SK-N-SH treated with all-trans-retinoic acid at 6 μM for 48 hours (cell line): Measurements from ENCODE around the gene SPOP.
"Not testable (repeated sequence)": the region's sequence is repeated elsewhere in the genome, so short reads cannot be mapped to it uniquely, and the experiment has no call there.

ENCODE experiments used
- ATAC-seq: fragments of 200-7000 bp; cut with Tn5 transposase; 3 replicates; pipeline ENCODE4 v1.9.1; 2020; ENCODE audit warnings: mild to moderate bottlenecking, moderate library complexity
- ARNTL ChIP-seq: fragments of 450-650 bp; formaldehyde crosslinking; IDR thresholded peaks from 2 replicates; pipeline ENCODE4 v1.5.0; 2020; ENCODE audit warnings: low read depth, mild to moderate bottlenecking, moderate library complexity, borderline replicate concordance
- CSDC2 ChIP-seq: fragments of 250-450 bp; sonication (Bioruptor Pico); IDR thresholded peaks from 2 replicates; pipeline ENCODE4 v1.5.0; 2020; ENCODE audit warnings: mild to moderate bottlenecking, moderate library complexity
- ESRRG ChIP-seq: fragments of 250-450 bp; sonication (Bioruptor Pico); IDR thresholded peaks from 2 replicates; pipeline ENCODE4 v1.6.1; 2021; ENCODE audit warnings: mild to moderate bottlenecking
- GLIS3 ChIP-seq: fragments of 250-450 bp; sonication (Bioruptor Pico); IDR thresholded peaks from 2 replicates; pipeline ENCODE4 v1.5.0; 2020; ENCODE audit warnings: mild to moderate bottlenecking, moderate library complexity
- ISL1 ChIP-seq: fragments of 250-450 bp; sonication (Bioruptor Pico); IDR thresholded peaks from 2 replicates; pipeline ENCODE4 v2.1.2; 2022; ENCODE audit warnings: mild to moderate bottlenecking, moderate library complexity
- OSR1 ChIP-seq: fragments of 250-450 bp; sonication (Bioruptor Pico); IDR thresholded peaks from 2 replicates; pipeline ENCODE4 v1.8.0; 2022; ENCODE audit warnings: moderate library complexity, mild to moderate bottlenecking, inconsistent platforms
- PPARA ChIP-seq: fragments of 250-450 bp; sonication (Bioruptor Pico); IDR thresholded peaks from 2 replicates; pipeline ENCODE4 v1.5.0; 2020; ENCODE audit warnings: mild to moderate bottlenecking, borderline replicate concordance
- SNAI2 ChIP-seq: fragments of 250-450 bp; sonication (Bioruptor Pico); IDR thresholded peaks from 2 replicates; pipeline ENCODE4 v1.5.0; 2020; ENCODE audit warnings: mild to moderate bottlenecking, moderate library complexity
- TCF4 ChIP-seq: fragments of 250-450 bp; sonication (Bioruptor Pico); IDR thresholded peaks from 2 replicates; pipeline ENCODE4 v1.8.0; 2021; ENCODE audit warnings: mild to moderate bottlenecking, moderate library complexity, borderline replicate concordance
- TOX ChIP-seq: fragments of 250-450 bp; sonication (Bioruptor Pico); IDR thresholded peaks from 2 replicates; pipeline ENCODE4 v1.8.0; 2021; ENCODE audit warnings: mild to moderate bottlenecking, moderate library complexity, borderline replicate concordance
- ZC3H10 ChIP-seq: fragments of 250-450 bp; sonication (Bioruptor Pico); IDR thresholded peaks from 2 replicates; pipeline ENCODE4 v1.5.1; 2021; ENCODE audit warnings: mild to moderate bottlenecking, moderate library complexity
- ZFP3 ChIP-seq: fragments of 250-450 bp; sonication (Bioruptor Pico); IDR thresholded peaks from 2 replicates; pipeline ENCODE4 v1.5.0; 2020; ENCODE audit warnings: mild to moderate bottlenecking, moderate library complexity
- ZFP30 ChIP-seq: fragments of 450-650 bp; formaldehyde crosslinking; IDR thresholded peaks from 2 replicates; pipeline ENCODE4 v1.5.0; 2022; ENCODE audit warnings: mild to moderate bottlenecking, moderate library complexity
- ZNF565 ChIP-seq: fragments of 450-650 bp; formaldehyde crosslinking; conservative IDR thresholded peaks from 2 replicates; pipeline ENCODE4 v1.5.0; 2020; ENCODE audit warnings: low read depth, mild to moderate bottlenecking, moderate library complexity
- ZNF70 ChIP-seq: fragments of 450-650 bp; formaldehyde crosslinking; IDR thresholded peaks from 2 replicates; pipeline ENCODE4 v1.5.0; 2020; ENCODE audit warnings: mild to moderate bottlenecking, moderate library complexity
- ZNF8 ChIP-seq: fragments of 450-650 bp; formaldehyde crosslinking; IDR thresholded peaks from 2 replicates; pipeline ENCODE4 v1.5.0; 2020; ENCODE audit warnings: mild to moderate bottlenecking, moderate library complexity
- TF ChIP-seq, protein P1 (sequence below): fragments of 250-450 bp; sonication (Bioruptor Pico); IDR thresholded peaks from 2 replicates; pipeline ENCODE4 v1.5.1; 2020; ENCODE audit warnings: low read depth, mild to moderate bottlenecking, moderate library complexity
- TF ChIP-seq, protein P2 (sequence below): fragments of 250-450 bp; sonication (Bioruptor Pico); IDR thresholded peaks from 2 replicates; pipeline ENCODE4 v1.8.0; 2021; ENCODE audit warnings: low read depth, mild to moderate bottlenecking, moderate library complexity, borderline replicate concordance
- TF ChIP-seq, protein P3 (sequence below): fragments of 250-450 bp; sonication (Bioruptor Pico); IDR thresholded peaks from 2 replicates; pipeline ENCODE4 v1.5.1; 2021; ENCODE audit warnings: mild to moderate bottlenecking, moderate library complexity
- TF ChIP-seq, protein P4 (sequence below): fragments of 250-450 bp; sonication (Bioruptor Pico); IDR thresholded peaks from 2 replicates; pipeline ENCODE4 v1.5.0; 2020; ENCODE audit warnings: mild to moderate bottlenecking, moderate library complexity
- TF ChIP-seq, protein P5 (sequence below): fragments of 250-450 bp; sonication (Bioruptor Pico); IDR thresholded peaks from 2 replicates; pipeline ENCODE4 v1.8.0; 2020; ENCODE audit warnings: mild to moderate bottlenecking, moderate library complexity, borderline replicate concordance

SPOP gene

DNA sequence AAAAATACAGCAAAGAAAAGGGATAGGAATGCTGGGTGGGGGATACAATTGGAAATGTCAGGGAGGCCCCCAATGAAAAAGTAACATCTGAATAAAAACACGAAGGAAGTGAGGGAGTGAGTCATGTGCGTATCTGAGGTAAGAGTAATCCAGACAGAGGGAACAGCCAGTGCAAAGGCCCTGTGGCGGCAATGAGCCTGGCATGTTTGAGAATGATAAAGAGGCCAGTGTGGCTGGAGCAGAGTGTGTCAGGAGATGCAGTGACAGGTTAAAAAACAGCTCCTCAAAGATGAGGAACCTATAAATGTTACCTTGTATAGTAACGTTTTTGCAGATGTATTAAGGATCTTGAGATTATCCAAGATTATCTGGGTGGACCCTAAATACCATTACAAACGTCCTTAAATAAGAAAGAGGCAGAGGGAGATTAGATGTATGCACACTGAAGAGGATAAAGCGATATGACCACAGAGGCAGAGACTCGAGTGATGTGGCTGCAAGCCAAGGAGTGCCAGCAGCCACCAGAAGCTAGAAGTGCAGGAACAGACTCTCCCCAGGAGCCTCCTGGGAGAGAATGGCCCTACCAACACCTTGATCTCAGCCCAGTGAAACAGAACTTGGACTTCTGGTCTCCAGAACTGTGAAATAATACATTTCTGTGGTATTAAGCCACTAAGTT lies 47.7 kb upstream of the SPOP start:
- TF ChIP-seq, protein P1, sequence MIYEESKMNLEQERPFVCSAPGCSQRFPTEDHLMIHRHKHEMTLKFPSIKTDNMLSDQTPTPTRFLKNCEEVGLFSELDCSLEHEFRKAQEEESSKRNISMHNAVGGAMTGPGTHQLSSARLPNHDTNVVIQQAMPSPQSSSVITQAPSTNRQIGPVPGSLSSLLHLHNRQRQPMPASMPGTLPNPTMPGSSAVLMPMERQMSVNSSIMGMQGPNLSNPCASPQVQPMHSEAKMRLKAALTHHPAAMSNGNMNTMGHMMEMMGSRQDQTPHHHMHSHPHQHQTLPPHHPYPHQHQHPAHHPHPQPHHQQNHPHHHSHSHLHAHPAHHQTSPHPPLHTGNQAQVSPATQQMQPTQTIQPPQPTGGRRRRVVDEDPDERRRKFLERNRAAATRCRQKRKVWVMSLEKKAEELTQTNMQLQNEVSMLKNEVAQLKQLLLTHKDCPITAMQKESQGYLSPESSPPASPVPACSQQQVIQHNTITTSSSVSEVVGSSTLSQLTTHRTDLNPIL (CRISPR knock-in tag) = no peak
- TF ChIP-seq, protein P2, sequence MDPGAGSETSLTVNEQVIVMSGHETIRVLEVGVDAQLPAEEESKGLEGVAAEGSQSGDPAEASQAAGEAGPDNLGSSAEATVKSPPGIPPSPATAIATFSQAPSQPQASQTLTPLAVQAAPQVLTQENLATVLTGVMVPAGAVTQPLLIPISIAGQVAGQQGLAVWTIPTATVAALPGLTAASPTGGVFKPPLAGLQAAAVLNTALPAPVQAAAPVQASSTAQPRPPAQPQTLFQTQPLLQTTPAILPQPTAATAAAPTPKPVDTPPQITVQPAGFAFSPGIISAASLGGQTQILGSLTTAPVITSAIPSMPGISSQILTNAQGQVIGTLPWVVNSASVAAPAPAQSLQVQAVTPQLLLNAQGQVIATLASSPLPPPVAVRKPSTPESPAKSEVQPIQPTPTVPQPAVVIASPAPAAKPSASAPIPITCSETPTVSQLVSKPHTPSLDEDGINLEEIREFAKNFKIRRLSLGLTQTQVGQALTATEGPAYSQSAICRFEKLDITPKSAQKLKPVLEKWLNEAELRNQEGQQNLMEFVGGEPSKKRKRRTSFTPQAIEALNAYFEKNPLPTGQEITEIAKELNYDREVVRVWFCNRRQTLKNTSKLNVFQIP (CRISPR knock-in tag) = no peak
- TF ChIP-seq GLIS3 (no peak), TCF4 (no peak), ZNF70 (no peak), CSDC2 (CRISPR knock-in tag) (no peak), TOX (CRISPR knock-in tag) (no peak), SNAI2 (CRISPR knock-in tag) (no peak), ZFP30 (CRISPR knock-in tag) (no peak), ZNF565 (CRISPR knock-in tag) (no peak), ZNF8 (no peak), PPARA (no peak), ZFP3 (CRISPR knock-in tag) (no peak), ARNTL (CRISPR knock-in tag) (no peak)
- TF ChIP-seq, protein P3, sequence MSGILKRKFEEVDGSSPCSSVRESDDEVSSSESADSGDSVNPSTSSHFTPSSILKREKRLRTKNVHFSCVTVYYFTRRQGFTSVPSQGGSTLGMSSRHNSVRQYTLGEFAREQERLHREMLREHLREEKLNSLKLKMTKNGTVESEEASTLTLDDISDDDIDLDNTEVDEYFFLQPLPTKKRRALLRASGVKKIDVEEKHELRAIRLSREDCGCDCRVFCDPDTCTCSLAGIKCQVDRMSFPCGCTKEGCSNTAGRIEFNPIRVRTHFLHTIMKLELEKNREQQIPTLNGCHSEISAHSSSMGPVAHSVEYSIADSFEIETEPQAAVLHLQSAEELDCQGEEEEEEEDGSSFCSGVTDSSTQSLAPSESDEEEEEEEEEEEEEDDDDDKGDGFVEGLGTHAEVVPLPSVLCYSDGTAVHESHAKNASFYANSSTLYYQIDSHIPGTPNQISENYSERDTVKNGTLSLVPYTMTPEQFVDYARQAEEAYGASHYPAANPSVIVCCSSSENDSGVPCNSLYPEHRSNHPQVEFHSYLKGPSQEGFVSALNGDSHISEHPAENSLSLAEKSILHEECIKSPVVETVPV (CRISPR knock-in tag) = no peak
- no peak for ATAC-seq

DNA sequence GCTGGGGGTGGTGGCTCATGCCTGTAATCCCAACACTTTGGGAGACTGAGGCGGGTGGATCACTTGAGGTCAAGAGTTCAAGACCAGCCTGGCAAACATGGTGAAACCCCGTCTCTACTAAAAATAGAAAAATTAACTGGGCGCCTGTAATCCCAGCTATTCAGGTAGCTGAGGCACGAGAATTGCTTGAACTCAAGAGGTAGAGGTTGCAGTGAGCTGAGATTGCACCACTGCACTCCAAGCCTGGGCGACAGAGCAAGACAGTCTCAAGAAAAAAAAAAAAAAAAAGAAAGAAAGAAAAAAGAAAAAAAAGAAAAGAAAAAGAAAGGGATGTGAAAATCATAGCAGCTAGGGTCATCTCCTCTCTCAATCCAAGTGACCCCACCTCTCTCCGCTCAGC lies 46.7 kb upstream of the SPOP start:
- ATAC-seq = not testable (repeated sequence)

DNA sequence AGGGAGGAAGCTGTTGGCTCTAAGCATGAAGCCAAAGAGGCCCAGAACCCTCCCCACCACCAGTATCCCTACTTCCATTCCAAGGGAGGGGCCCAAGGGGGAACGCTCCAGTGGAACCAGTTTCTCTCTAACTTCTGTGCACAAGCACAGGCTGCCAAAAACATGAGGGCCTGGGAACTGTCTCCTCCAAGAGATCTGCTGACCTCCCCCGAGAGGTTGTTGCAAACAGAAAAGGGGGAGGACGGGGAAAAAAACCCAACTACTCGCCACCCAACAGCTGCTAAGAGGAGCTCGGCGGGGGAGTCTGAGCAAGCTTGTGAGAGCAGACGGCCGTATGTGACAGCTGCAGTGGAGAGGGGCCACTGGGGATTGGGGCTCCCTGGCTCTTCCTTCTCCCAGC lies 45.5 kb upstream of the SPOP start:
- ATAC-seq = no peak
- TF ChIP-seq, protein P2 (CRISPR knock-in tag) = no peak
- TF ChIP-seq, protein P4, sequence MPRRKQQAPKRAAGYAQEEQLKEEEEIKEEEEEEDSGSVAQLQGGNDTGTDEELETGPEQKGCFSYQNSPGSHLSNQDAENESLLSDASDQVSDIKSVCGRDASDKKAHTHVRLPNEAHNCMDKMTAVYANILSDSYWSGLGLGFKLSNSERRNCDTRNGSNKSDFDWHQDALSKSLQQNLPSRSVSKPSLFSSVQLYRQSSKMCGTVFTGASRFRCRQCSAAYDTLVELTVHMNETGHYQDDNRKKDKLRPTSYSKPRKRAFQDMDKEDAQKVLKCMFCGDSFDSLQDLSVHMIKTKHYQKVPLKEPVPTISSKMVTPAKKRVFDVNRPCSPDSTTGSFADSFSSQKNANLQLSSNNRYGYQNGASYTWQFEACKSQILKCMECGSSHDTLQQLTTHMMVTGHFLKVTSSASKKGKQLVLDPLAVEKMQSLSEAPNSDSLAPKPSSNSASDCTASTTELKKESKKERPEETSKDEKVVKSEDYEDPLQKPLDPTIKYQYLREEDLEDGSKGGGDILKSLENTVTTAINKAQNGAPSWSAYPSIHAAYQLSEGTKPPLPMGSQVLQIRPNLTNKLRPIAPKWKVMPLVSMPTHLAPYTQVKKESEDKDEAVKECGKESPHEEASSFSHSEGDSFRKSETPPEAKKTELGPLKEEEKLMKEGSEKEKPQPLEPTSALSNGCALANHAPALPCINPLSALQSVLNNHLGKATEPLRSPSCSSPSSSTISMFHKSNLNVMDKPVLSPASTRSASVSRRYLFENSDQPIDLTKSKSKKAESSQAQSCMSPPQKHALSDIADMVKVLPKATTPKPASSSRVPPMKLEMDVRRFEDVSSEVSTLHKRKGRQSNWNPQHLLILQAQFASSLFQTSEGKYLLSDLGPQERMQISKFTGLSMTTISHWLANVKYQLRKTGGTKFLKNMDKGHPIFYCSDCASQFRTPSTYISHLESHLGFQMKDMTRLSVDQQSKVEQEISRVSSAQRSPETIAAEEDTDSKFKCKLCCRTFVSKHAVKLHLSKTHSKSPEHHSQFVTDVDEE (CRISPR knock-in tag) = no peak
- no peak for TF ChIP-seq ISL1 (CRISPR knock-in tag)

DNA sequence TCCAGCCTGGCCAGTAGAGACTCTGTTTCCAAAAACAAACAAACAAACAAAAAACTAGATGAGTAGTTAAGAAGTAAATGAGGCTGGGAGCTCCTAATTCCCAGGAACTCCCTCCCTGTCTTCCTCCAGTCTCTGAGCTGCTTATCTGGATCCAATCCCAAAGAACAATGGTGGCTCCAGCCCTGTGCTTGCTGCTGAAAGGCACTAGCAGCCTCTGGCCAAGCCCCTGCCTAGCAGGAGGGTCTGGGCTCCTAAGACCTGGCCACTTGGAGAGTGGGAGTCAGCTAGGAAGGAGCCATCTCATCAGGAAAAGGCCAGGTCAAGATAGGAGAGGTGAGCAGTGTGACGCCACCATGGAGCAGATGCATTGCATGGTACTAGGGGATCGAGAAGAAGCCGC lies 44.2 kb upstream of the SPOP start:
- TF ChIP-seq, protein P3 (CRISPR knock-in tag) = no peak
- TF ChIP-seq PPARA (no peak), OSR1 (CRISPR knock-in tag) (no peak), ESRRG (CRISPR knock-in tag) (no peak), ISL1 (CRISPR knock-in tag) (no peak), ZFP30 (CRISPR knock-in tag) (no peak), ZC3H10 (CRISPR knock-in tag) (no peak)
- TF ChIP-seq, protein P5, sequence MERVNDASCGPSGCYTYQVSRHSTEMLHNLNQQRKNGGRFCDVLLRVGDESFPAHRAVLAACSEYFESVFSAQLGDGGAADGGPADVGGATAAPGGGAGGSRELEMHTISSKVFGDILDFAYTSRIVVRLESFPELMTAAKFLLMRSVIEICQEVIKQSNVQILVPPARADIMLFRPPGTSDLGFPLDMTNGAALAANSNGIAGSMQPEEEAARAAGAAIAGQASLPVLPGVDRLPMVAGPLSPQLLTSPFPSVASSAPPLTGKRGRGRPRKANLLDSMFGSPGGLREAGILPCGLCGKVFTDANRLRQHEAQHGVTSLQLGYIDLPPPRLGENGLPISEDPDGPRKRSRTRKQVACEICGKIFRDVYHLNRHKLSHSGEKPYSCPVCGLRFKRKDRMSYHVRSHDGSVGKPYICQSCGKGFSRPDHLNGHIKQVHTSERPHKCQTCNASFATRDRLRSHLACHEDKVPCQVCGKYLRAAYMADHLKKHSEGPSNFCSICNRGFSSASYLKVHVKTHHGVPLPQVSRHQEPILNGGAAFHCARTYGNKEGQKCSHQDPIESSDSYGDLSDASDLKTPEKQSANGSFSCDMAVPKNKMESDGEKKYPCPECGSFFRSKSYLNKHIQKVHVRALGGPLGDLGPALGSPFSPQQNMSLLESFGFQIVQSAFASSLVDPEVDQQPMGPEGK (CRISPR knock-in tag) = no peak
- TF ChIP-seq, protein P2 (CRISPR knock-in tag) = no peak
- TF ChIP-seq, all 23 proteins: peak for 0
- no peak for ATAC-seq
